HG03565 (cell line): ENCODE results near the gene IGF1R.

Source experiments
- ATAC-seq: cut with Tn5 transposase; IDR thresholded peaks from one replicate; pipeline ENCODE4 v1.9.1; 2021; ENCODE audit warnings: mild to moderate bottlenecking, moderate library complexity; ENCODE audit not compliant: unreplicated experiment

The IGF1R gene

GRCh38 chr15:98791046-98791701, 142.8 kb downstream of the IGF1R start:
- no peak for ATAC-seq

DNA sequence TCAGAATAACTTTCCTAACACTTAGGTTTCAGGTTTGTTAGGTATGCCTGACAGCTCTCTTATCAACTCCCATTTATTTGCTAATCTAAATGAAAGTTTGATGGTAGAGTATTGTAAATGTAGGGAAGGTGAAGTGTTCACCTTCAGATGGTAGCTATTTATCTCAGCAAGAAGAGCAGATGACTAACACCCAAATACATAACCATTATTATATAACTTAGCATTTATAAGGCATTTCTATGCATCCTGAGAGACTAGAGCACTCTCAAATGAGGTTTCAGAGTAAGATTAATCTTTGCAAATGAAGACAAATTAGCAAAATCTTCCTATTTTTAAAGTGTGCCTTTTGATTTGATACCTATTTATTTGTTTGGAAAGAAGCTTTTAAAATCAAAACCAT, 143.8 kb downstream of the IGF1R start:
- ATAC-seq, result no peak

DNA sequence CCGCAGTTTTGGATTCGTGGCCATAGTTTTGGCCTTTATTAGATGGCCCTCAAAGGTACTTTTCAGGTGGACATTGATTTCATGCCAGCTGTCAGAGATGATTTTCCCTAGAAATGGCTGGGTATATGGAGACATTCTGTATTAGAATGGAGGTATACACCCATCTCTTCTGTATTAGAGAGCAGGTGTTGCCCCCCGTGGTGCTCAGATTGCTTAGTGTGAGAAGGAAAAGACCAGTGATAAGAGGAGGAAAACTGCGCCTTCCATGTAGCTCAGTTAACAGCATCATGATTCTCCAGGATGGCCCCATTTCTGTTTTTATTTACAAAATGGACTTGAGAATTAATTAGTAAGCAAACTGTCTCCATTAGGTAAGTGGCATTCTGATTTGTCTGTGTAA, 145.9 kb downstream of the IGF1R start:
- no peak for ATAC-seq

GRCh38 chr15:98794748-98795147, 146.4 kb downstream of the IGF1R start:
- no peak for ATAC-seq

DNA sequence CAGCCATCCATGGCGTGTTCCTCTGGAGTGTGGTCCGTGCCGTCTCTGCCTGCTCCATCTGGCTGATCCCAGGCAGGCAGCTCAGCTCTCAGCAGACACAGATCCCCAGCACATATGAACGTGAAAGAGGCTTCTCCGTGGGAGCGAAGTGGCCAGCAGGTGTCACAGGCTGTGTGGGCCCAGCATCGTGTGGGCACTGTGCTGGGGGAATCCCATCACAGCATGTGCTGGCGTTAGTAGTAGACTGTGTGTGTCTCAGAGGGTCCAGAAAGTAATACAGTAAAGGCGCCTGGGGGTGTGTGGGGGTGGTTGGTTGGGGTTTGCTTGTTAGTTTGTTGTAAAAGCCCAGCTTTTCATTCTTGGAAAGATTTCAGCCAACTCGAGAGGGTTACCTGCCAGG, 147.6 kb downstream of the IGF1R start:
- no peak for ATAC-seq

DNA sequence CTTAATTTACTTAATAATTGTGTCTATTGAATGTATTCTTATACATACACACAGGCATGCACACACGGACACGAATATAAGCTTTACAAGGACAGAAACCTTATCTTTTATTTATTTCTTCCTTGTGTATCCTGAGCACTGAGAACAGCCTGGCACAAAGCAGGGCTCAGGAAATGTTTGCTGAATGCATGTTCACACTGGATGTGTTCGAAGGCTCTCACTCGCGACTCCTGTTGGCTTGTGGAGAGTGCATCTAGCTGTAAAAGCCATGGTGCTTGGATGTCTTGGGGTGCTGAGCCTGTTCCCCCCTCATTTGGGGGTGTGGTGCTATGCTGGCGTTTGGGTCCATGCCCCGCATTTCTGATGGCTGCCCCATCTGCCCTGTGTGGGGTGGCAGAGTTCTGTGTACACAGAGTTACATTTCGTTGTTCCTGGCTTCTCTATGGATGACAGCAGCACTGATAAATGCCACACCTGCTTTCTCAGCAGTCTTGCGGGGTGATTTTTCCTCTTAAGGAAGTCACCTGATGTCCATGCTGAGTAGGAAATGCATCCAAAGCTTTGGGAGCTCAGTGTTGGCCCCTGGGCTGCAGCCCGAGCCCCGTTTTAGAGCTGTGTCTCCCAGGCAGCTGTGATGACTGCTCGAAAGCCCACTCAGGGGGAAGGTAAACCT, 148.5 kb downstream of the IGF1R start:
- no peak for ATAC-seq

DNA sequence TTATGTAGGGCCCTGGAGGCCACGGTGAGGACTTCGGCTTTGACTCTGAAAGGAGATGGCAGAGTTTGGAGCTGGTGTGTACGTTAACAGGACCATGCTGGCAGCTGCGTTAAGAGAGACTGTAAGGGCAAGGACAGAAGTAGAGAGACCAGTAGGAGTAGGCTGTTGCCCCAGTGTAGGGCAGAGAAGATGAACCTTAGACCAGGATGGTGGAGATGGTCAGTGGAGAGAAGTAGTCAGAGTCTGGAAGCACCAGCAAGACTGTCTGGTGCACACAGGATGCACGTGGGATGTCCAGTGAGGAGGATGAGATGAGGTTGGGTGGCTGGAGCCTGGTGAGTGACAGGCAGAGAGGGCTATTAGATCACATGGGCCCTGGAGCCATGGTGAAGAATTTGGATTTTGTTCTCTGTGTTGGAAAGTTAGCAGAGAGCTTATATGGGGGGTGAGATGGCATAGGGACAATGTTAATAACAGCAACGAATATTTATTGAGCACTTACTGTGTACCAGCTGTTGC, 150.1 kb downstream of the IGF1R start:
- no peak for ATAC-seq

- ATAC-seq, result no peak
These were observed 151.4 kb downstream of the IGF1R start for GRCh38 chr15:98799461-98800390.

GRCh38 chr15:98800437-98801233, 152.3 kb downstream of the IGF1R start:
- no peak for ATAC-seq

GRCh38 chr15:98801234-98801561, 152.9 kb downstream of the IGF1R start:
- no peak for ATAC-seq

- no peak for ATAC-seq
These were observed 153.8 kb downstream of the IGF1R start for GRCh38 chr15:98802187-98802586.

- ATAC-seq, result no peak
These were observed 155.1 kb downstream of the IGF1R start for GRCh38 chr15:98803228-98804056.

GRCh38 chr15:98804057-98804380, 155.7 kb downstream of the IGF1R start:
- no peak for ATAC-seq

GRCh38 chr15:98805434-98806274, 157.3 kb downstream of the IGF1R start:
- no peak for ATAC-seq

GRCh38 chr15:98806275-98806895, 158.0 kb downstream of the IGF1R start:
- ATAC-seq, result no peak

DNA sequence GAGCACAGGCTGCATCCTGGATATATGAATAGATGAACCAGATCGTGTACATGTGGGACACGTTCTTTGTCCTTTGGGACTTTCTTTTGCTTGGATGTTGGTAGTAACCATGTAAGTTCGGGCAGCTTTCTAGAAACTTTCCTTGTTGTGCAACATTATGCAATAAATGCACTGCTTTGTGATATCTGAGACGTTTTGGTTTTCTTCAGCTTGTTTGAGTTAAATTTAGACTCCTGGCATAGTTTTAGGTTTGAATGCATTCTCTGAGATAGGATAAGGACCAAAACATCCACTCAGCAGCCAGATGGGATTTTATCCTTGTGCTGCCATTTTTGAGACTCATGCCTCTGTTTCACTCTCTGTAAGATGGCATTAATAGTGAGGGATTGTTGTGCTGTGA, 158.9 kb downstream of the IGF1R start:
- ATAC-seq, result no peak

DNA sequence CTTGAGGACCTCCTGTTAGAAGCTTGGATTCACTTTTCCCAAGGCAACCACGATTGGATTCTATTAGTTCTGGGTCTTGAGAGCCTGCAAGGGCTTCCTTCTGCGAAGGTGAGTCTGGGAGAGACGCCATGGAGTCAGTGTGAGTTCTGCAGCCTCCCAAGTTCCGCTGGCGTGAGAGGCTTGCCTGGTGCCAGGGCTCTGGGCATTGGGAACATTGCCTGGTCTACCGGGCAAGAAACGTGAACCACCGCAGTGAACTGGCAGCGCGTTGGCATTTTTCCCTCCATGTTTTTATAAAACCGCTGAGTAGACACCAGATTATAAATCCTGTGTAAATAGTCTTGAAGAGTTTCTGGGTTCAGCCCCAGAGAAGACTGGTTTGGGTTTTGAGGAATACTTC, 160.9 kb downstream of the IGF1R start:
- ATAC-seq, result no peak

GRCh38 chr15:98812716-98813446, 164.5 kb downstream of the IGF1R start:
- no peak for ATAC-seq
